GM12878 (cell line): ENCODE data around the gene ZFAND2A.

Source experiments
- BACH1 ChIP-seq: fragments of 450-650 bp; IDR thresholded peaks from 2 replicates; pipeline ENCODE4 v1.6.1; 2017; ENCODE audit warnings: mild to moderate bottlenecking, borderline replicate concordance
- BRCA1 ChIP-seq: IDR thresholded peaks from 2 replicates; pipeline ENCODE4 v1.6.1; 2011; ENCODE audit warnings: low read depth, low read length, improper control_type of control experiment
- CHD2 ChIP-seq: IDR thresholded peaks from 2 replicates; pipeline ENCODE4 v1.6.1; 2011; ENCODE audit warnings: low read depth, low read length, improper control_type of control experiment, borderline replicate concordance
- CTCF ChIP-seq, 3 experiments: IDR thresholded peaks in 2 of 3; conservative IDR thresholded peaks in 1 of 3; 2 replicates each; pipeline ENCODE4 v1.5.1; 2011; ENCODE audit warnings: low read depth in 3 of 3, low read length in 3 of 3, mild to moderate bottlenecking in 3 of 3, control low read depth in 2 of 3, moderate library complexity in 2 of 3, inconsistent platforms in 1 of 3, mixed read lengths in 1 of 3; ENCODE audit not compliant: control insufficient read depth in 2 of 3, insufficient read depth in 1 of 3; ENCODE audit errors: extremely low read depth in 1 of 3
- E2F4 ChIP-seq: IDR thresholded peaks from 2 replicates; pipeline ENCODE4 v1.6.1; 2012; ENCODE audit warnings: low read depth, low read length, improper control_type of control experiment
- EP300 ChIP-seq, 2 experiments: fragments of 150-350 bp in 1 of 2; IDR thresholded peaks; 2 replicates each; pipeline ENCODE4 v1.6.1; 2011 to 2012; ENCODE audit warnings: low read depth in 2 of 2, low read length in 2 of 2, borderline replicate concordance in 1 of 2, improper control_type of control experiment in 1 of 2, inconsistent platforms in 1 of 2; ENCODE audit not compliant: control insufficient read depth in 1 of 2
- ESRRA ChIP-seq: IDR thresholded peaks from 2 replicates; pipeline ENCODE4 v1.6.1; 2012; ENCODE audit warnings: mild to moderate bottlenecking, low read length, improper control_type of control experiment
- IRF3 ChIP-seq: fragments of 450-650 bp; IDR thresholded peaks from 2 replicates; pipeline ENCODE4 v1.6.1; 2014; ENCODE audit warnings: mild to moderate bottlenecking
- POLR2A ChIP-seq: IDR thresholded peaks from 2 replicates; pipeline ENCODE4 v1.6.1; 2011; ENCODE audit warnings: low read depth, mild to moderate bottlenecking, low read length
- POLR2AphosphoS5 ChIP-seq: IDR thresholded peaks from 2 replicates; pipeline ENCODE4 v1.6.1; 2011; ENCODE audit warnings: mild to moderate bottlenecking, low read length, inconsistent platforms
- RAD21 ChIP-seq: IDR thresholded peaks from 2 replicates; pipeline ENCODE4 v1.6.1; 2011; ENCODE audit warnings: mild to moderate bottlenecking, low read depth, low read length, moderate library complexity; ENCODE audit not compliant: insufficient read depth
- RELA ChIP-seq: fragments of 450-650 bp; IDR thresholded peaks from 2 replicates; pipeline ENCODE4 v1.8.0; 2014; ENCODE audit warnings: borderline replicate concordance; ENCODE audit not compliant: partially characterized antibody
- TAF1 ChIP-seq: IDR thresholded peaks from 2 replicates; pipeline ENCODE4 v1.6.1; 2011; ENCODE audit warnings: mild to moderate bottlenecking, low read depth, low read length, borderline replicate concordance

GRCh38 chr7:1204460-1205140 is 44.6 kb upstream of the ZFAND2A start:
- TF ChIP-seq CTCF (IDR thresholded peaks at IDR 0.05 in 2 of 3, conservative IDR thresholded peaks at IDR 0.05 in 1 of 3; ENCODE audit: control insufficient read depth in 2 of 3, extremely low read depth in 1 of 3, insufficient read depth in 1 of 3, low read depth in 3 of 3, low read length in 3 of 3) (no peak), EP300 (IDR thresholded peaks at IDR 0.05; ENCODE audit: borderline replicate concordance in 1 of 2, control insufficient read depth in 1 of 2, low read depth in 2 of 2, low read length in 2 of 2) (no peak), IRF3 (no peak), POLR2A (no peak), ESRRA (no peak), RELA (no peak), TAF1 (no peak), CHD2 (no peak), E2F4 (no peak), POLR2AphosphoS5 (no peak), RAD21 (no peak), BACH1 (no peak), BRCA1 (no peak)
